Fibroblast of skin of scalp (primary cell): ENCODE data around the gene C1S.
"Not testable (repeated sequence)": the region's sequence is repeated elsewhere in the genome, so short reads cannot be mapped to it uniquely, and the experiment has no call there.

Source experiments
- DNase-seq: peaks from one replicate; pipeline ENCODE4 v3.0.0-alpha.2; 2013

Gene C1S

GRCh38 chr12:7046383-7047105 lies 14.0 kb upstream of the C1S start:
- DNase-seq: no peak

- DNase-seq: no peak
These were observed 13.2 kb upstream of the C1S start for GRCh38 chr12:7047306-7047705.

GRCh38 chr12:7049445-7049951 lies 11.0 kb upstream of the C1S start:
- not testable (repeated sequence) for DNase-seq

- DNase-seq: not testable (repeated sequence)
These were observed 10.5 kb upstream of the C1S start for GRCh38 chr12:7049973-7050372.

- no peak for DNase-seq
These were observed 5.6 kb upstream of the C1S start for GRCh38 chr12:7054925-7055324.

DNA sequence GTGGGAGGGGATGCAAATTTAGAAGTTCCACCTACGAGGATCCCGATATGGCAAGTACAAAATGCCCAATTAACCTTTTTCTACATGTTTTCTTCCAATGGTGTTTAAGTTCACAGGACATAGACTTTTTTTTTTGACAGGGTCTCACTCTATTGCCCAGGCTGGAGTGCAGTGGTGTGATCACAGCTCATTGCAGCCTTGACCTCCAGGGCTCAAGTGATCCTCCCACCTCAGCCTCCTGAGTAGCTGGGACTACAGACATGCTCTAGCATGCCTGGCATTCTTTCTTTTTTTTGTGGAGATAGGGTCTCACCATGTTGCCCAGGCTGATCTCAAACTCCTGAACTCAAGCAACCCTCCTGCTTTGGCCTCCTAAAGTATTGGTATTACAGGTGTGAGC lies 4.8 kb upstream of the C1S start:
- not testable (repeated sequence) for DNase-seq

DNA sequence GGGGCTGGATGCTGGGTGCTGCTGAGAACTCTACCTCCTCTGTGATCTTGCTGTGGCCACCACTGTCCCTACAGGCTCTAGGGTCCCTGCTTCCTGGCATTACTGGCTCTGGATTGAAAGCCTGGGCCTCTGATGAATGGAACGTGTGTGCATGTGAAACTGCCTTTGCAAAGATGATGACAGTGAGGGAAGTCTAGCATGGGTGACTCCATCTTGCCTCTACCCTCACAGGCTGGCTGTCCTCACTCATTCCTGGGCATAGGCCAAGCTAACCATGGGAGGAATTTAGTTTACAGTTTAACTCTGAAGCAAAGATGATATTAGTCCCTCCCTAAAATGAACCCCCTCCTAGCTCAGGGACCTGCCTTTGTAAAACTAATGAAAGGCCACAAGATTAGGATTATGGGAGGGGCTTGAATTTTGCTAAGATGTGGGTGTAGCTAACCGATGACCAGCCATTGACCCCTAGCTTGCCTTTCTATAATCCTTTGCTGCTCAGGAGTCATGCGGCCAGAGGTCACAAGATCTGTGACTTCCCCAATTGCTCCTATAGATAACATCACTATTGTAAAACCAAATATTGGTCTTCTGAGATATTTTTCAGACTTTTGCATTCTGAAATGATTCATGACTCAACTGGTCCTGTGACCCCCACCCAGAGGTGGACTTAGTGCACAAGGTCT lies 2.2 kb upstream of the C1S start:
- DNase-seq: no peak

DNA sequence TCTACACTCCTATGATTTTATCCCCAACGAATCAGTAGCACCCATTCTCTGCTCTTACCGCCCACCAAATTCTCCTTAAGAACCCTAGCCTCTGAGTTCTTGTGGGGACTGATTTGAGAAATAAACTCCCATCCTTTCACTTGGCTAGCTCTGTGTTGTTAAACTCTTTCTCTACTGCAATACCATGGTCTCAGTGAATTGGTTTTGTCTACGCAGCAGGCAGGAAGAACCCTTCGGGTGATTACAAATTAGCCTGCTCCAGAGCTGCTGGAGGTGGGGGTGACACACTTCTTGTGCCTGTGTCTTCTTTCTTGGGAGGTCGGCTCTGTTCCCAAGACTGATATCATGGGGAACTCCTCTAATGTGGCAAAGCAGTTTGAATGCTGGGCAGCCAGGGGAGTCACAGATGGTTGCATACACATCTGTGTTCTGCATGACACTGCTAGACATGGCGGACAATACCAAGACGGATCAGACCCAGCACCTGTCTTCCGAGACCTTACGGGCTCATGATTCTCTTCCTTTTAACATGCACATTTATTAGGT lies 1.6 kb upstream of the C1S start:
- no peak for DNase-seq

DNA sequence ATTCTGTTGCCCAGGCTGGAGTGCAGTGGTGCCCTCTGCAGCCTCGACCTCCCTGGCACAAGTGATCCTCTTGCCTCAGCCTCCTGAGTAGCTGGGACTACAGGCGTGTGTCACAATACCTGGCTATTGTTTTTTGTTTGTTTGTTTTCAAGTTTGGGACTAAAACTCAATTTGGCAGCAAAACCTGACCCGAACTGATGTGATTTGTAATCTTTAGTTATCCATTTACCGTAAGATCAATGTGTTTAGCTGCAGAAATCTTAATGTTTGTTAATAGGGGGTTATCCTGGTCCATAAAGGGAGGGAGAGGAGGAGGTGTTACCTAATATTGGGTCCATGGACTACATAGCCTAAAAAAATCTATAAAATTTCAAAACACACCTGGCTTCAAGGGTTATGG lies 738 bp upstream of the C1S start:
- DNase-seq: no peak

- DNase-seq: peak; percentile 4
These were observed 620 bp downstream of the C1S start for GRCh38 chr12:7061138-7061537.

- DNase-seq: no peak
These were observed 1.1 kb downstream of the C1S start for GRCh38 chr12:7061596-7061995.

- DNase-seq: no peak
These were observed 4.0 kb downstream of the C1S start for GRCh38 chr12:7064516-7064915.

DNA sequence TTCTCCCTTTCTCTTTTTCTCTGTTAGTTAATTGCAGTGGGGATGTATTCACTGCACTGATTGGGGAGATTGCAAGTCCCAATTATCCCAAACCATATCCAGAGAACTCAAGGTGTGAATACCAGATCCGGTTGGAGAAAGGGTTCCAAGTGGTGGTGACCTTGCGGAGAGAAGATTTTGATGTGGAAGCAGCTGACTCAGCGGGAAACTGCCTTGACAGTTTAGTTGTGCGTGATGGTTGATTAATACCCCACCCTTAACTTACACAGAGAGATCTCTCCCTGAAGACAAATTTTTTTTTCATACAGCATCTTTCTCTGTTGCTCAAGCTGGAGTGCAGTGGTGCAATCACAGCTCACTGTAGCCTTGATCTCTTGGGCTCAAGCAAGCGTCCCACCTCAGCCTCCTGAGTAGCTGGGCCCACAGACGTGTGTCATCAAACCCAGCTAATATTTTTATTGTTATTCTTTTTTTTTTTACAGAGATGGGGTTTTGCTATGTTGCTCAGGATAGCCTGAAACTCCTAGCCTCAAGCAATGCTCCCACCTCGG lies 4.6 kb downstream of the C1S start:
- DNase-seq: no peak

DNA sequence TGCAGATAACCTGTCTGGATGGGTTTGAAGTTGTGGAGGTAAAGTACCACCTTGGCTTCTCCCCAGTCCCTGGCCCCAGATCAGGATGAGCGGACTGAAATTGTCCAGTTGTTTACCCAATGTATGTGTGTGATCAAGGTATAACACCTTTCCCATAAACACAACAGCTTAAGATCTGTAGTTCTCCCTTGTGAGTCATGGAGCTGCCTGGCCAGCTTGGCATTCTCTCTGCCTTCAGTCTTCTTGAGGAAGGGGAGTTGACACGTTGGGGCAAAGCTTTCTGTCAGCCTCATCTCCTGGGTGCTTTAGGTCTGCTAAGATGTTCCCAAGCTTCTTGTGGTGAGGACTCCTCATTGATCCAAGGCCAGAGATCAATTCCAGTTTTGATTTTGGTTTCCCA lies 6.1 kb downstream of the C1S start:
- DNase-seq: no peak

DNA sequence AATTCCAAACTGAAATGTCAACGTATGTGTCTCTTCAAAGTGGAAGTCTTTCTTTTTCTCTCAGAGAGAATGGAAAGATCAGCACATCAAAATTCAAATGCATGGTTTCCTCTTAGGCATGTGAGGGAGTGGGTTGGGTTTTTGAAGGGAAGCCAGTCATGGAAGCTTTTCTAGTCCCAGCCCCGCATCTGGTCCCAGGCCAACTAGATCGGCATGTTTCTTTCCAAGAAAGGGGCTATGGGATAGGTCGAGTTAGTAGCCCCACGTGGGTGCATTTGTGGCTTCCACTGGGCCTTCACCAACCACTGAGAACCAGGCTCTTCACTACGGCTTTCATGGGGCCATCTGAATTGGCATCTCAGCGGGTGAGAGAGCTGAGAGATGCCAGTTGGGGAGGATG lies 6.6 kb downstream of the C1S start:
- no peak for DNase-seq

DNA sequence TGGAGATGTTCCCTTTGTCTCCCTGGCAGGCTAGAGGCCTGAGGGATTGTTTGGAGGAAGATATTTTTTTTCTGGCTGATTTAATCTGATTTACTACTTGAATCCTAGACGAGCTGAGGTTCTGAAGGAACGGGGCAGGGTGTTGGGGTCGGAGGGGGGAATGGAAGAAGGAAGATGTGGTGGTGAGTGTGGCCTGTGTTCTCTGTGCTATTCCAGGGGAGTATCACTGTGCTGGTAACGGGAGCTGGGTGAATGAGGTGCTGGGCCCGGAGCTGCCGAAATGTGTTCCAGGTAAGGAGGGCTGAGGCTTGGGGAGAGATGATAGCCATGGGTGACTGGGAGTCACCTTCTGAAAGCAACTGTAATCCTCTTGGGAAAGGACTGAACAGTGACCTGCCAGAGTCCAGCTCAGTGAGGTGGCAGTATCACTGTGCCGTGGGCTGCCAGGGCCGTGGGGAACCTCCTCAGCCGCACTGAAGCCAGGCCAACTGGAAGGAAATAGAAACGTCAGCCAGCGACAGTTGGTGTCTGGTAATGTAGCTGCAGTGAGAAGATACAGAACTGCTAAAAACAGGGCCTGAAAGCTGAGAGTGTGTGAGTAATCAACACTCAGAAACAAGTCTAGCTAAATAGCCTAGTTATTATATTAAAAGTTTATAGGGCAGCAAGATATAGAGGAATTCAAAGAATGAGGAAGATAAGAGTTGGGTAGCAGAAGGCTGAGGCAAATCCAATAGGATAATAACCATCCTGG lies 7.9 kb downstream of the C1S start:
- DNase-seq: peak; percentile 27

GRCh38 chr12:7068994-7069346 lies 8.5 kb downstream of the C1S start:
- no peak for DNase-seq

GRCh38 chr12:7069386-7069785 lies 8.9 kb downstream of the C1S start:
- DNase-seq: no peak

DNA sequence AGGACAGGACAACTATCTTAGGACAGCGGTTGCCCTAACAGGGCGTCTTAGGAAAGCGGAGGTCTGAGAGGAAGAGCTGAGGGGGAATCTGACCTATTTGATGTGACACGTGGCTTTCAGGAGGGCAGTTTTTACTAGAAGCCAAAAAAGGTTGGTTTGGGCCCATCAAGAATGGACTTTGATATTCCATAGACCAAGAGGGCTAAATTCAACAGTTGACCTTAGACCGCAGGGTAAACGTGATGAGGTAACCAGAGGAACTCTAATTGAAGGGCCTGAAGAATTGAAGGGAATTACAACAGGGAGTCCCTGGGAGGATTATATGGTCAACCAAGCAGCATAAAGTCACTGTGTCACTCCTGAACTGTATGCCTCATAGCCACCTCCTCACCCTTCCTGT lies 11.5 kb downstream of the C1S start:
- DNase-seq: no peak

DNA sequence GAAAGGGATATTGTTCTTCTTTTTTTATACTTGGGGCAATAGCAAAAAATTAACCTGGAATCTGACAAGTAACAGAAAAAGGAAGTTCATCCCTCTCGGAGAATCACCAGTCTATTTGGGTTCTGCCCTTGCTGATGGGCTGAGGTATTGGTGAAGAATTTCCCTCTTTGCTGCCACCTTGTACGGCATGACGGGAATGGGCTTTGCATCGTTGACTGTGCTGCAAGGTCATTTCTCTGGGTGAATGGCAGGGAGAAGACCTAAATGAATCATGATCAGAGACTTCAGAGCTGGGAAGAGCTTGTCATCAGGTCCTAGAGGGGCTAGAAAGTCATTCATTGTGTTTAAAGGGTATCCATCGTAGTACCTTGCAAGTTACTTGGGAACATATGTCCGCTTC lies 12.0 kb downstream of the C1S start:
- no peak for DNase-seq

DNA sequence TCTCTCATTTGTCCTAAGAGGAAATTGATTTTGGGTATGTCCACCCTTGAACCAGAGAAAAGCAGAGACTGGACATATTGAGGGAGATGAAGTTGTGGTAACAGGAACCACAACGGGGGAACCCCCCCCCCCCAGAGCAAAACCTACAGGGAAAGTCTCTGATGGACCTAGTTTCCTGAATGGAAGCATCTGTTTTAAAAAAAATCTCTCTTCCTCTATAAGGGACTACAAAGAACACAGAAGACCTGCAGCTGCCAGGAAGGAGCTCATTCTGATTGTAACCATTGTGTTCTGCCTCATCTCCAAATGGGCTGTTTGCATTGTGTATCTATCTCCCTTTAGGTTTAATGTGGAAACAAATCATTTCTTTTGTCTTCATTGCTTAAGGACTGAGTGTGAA lies 13.4 kb downstream of the C1S start:
- no peak for DNase-seq

- DNase-seq: peak; percentile 13
These were observed 15.0 kb downstream of the C1S start for GRCh38 chr12:7075518-7075917.

- DNase-seq: peak; percentile 54
These were observed 15.4 kb downstream of the C1S start for GRCh38 chr12:7075939-7076338.
